IPS-18c (cell line): ENCODE data around the gene MAML3.

Experiments used
- H3K4me3 ChIP-seq: 2 replicates; pipeline ENCODE4 v1.7.0; 2013; ENCODE audit warnings: low read depth, mild to moderate bottlenecking, low read length, moderate library complexity; ENCODE audit not compliant: insufficient read depth
- H3K9me3 ChIP-seq: one replicate; pipeline ENCODE4 v1.6.1; 2013; ENCODE audit warnings: mild to moderate bottlenecking, low read length, moderate library complexity; ENCODE audit not compliant: control insufficient read depth, insufficient read depth

Gene MAML3

GRCh38 chr4:139764686-139765310 is 389.2 kb downstream of the MAML3 start:
- Histone ChIP-seq H3K9me3 (no peaks in the 10 kb centered on the region), H3K4me3 (no peak overlapping the region)

- Histone ChIP-seq H3K9me3 (no peaks in the 10 kb centered on the region), H3K4me3 (no peak overlapping the region)
Measured at GRCh38 chr4:139764182-139764581, 389.8 kb downstream of the MAML3 start.

- H3K4me3 ChIP-seq = no peak overlapping the region
- H3K9me3 ChIP-seq = no peaks in the 10 kb centered on the region
Measured at GRCh38 chr4:139763672-139764071, 390.3 kb downstream of the MAML3 start.

- Histone ChIP-seq H3K9me3 (no peaks in the 10 kb centered on the region), H3K4me3 (no peak overlapping the region)
Measured at GRCh38 chr4:139763205-139763604, 390.8 kb downstream of the MAML3 start.

GRCh38 chr4:139762720-139763119 is 391.3 kb downstream of the MAML3 start:
- H3K4me3 ChIP-seq = no peak overlapping the region
- H3K9me3 ChIP-seq = no peaks in the 10 kb centered on the region

- no peak overlapping the region for H3K4me3 ChIP-seq
Measured at GRCh38 chr4:139761461-139761860, 392.5 kb downstream of the MAML3 start.

DNA sequence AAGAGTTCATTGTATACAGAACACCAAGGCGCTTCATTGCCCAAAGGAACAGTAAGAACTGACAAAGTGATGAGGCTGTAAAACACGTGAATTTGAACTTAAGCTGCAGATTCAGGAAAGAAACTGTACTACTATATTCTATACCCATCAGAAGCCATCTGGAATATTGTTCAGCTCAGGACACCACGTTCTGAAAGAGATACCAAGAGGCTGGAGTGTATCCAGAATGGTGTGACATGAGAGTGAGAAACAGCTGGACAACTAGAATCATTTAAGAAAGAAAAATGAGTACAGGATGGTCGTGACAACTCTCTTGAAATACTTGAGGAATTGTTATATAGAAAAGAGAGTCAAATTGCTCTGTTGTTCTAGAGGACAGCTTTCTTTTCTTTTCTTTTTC is 393.4 kb downstream of the MAML3 start:
- H3K9me3 ChIP-seq = no peaks in the 10 kb centered on the region

More at GRCh38 chr4:139761461-139761860, 392.5 kb downstream of the MAML3 start:
- no peaks in the 10 kb centered on the region for H3K9me3 ChIP-seq

DNA sequence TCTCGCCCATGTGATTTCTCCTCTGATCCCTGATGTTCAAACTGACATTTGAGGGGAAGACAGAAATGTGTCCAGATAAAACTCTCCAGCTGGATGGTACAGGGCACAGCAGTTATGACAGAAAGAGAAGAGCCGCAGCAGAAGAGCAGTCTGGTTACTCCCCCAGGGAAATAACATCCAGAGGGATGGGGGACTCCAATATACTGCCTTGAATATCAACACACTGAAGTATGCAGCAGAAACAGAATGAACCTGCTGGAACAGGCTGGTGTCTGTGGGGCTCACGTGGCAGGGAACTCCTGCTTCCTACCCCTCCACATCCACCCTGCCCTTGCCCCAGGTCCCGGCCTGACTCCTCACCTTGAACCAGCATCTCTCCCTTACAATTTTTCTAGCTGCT is 394.9 kb downstream of the MAML3 start:
- no peaks in the 10 kb centered on the region for H3K9me3 ChIP-seq
- H3K4me3 ChIP-seq = no peak overlapping the region

More for the DNA sequence above, 393.4 kb downstream of the MAML3 start:
- H3K4me3 ChIP-seq = no peak overlapping the region

DNA sequence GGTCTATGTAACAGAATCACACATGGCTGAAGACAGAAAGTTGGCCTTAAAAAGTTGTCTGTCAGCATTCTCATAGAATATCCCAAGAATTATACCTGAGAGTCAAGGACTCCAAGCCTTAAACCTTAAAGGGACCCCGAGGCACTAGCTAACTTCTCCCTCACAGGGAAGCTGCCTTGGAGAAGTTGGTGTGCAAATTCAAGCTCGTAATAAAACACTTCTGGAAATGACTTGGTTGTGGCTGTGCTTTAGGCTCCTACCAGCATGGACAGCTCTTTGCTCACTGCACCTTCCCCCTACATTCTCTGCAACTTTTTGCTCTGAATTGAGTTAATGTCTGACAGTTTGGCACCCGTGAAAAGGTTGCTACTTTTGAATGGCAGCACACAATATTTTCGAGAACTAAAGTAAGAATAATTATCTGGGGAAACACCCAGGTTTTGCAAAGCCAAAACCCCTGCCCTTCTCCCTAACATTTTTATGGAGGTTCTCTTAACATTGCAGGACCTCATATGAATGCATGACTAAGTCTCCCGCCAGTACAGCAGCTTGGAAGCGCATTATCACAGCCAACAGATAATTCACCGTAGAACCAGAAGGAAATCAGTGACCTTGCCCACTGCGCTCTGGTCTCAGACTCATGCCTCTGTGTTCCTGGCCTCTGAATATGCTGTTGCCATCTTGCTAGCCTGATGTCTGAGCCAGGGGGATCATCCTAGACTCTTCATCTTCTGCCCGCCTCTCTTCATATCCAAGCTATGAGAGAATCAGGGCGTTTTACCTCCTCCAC is 397.4 kb downstream of the MAML3 start:
- Histone ChIP-seq H3K9me3 (no peaks in the 10 kb centered on the region), H3K4me3 (no peak overlapping the region)

- no peaks in the 10 kb centered on the region for H3K9me3 ChIP-seq
Measured at GRCh38 chr4:139754938-139755337, 399.0 kb downstream of the MAML3 start.

DNA sequence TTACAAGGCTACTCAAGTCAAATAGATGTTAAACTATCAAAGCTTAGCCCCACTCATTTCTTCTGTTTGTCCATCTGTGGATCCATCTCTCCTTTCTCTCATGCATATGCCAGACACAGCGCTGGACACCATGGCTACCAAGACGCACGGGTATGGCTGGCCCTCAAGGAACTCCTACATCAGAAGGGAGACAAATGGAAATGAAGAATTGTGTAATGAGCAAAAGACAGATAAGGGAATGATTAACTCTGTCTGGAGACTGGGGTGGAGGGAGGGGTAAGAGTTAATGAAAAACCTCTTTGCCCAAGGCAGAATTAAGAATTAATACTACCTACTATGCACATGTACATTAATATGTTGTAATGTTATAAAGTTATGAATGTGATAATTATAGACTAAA is 400.3 kb downstream of the MAML3 start:
- H3K4me3 ChIP-seq = no peak overlapping the region
- no peaks in the 10 kb centered on the region for H3K9me3 ChIP-seq

More at GRCh38 chr4:139754938-139755337, 399.0 kb downstream of the MAML3 start:
- H3K4me3 ChIP-seq = no peak overlapping the region

GRCh38 chr4:139749835-139750498 is 404.0 kb downstream of the MAML3 start:
- no peak overlapping the region for H3K4me3 ChIP-seq
- H3K9me3 ChIP-seq = no peaks in the 10 kb centered on the region

GRCh38 chr4:139749338-139749737 is 404.6 kb downstream of the MAML3 start:
- Histone ChIP-seq H3K4me3 (no peak overlapping the region), H3K9me3 (no peaks in the 10 kb centered on the region)

DNA sequence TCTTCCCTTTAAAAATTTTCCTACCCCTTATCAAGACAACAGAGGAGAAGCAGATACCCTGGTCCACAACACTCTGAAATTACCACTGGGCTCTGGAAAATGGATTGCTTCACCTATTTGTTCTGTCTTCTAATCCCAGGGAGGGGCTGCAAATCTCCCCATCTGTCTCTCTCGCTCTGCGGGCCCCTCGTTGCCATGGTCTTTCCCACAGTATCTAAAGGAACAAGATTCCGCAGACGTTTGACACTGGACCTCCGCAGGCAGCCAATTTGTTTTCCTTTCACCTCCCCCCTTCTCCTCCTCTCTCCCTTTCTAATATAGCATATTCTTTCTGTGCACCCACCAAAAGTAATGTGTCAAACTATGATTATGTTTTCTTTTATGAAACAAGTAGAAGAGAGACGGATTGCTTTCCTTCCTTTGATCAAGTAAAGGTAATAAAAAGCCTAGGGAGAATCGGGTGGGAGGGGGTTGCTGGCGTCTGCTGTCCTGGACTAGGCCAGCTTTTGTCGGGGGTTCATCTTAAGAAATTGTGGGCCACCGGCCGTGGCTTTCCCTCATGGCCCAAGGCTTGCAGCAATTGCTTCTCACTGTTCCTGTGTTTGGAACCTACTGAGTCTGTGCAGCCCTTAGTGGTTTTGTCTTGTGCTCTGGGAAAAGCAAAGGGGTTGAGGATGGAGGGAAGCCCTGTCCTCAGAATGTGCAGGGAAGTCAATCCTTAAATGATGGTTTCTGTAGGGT is 407.4 kb downstream of the MAML3 start:
- H3K4me3 ChIP-seq = no peak overlapping the region
- H3K9me3 ChIP-seq = no peaks in the 10 kb centered on the region

DNA sequence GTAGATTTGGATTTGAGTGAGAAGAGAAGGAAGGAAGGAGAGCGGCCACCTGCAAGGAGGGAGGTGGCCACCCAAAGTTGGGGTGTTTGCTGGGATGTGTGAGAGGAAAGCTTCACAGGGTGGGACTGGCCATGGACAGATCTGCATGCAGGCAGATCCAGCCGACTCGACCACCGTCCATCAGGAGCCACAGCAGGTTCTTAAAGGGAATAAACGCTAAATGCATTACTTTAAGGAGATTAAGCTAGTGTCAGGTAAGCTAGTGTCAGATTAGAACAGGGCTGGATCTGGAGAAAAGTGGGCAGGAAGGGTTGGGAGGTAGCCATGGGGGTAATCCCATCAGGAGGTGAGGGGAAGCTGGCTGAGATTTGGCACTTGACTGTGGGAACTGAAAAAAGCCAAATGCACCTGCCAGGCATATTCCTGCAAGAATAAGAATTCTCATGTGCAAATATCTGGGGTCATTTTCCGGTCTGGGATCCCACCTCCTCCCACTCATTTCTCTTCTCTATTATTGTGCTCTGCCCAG is 408.8 kb downstream of the MAML3 start:
- Histone ChIP-seq H3K4me3 (no peak overlapping the region), H3K9me3 (no peaks in the 10 kb centered on the region)

DNA sequence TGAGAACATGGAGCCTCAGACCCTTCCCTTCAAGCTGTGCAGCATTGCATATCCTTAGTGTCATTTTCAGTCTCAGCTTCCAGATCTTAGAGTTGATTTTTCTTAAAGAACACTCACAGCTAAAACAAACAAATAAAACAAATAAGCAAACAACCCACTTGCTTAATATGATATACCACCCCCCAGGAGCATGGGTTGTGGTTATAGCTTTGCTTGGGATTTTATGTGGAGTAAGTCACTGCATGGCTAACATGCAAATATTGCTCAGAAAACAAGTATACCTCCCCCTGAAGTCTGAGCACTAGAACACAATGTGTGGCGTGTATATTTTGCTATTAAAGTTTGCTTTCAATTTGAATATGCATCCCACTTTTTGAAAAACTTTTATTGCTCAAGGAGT is 409.8 kb downstream of the MAML3 start:
- H3K4me3 ChIP-seq = no peak overlapping the region
- H3K9me3 ChIP-seq = no peaks in the 10 kb centered on the region

- no peaks in the 10 kb centered on the region for H3K9me3 ChIP-seq
- no peak overlapping the region for H3K4me3 ChIP-seq
Measured at GRCh38 chr4:139743027-139743426, 411.0 kb downstream of the MAML3 start.
